GM12864 (cell line): Measurements from ENCODE around the gene PIK3R2.

Experiments
- DNase-seq: peaks from one replicate; pipeline ENCODE4 v3.0.0-alpha.2; 2011; ENCODE audit warnings: low read depth
- H3K4me3 ChIP-seq: 2 replicates; pipeline ENCODE4 v1.5.1; 2011; ENCODE audit warnings: mild to moderate bottlenecking, low read depth, low read length, control low read depth
- TF ChIP-seq, protein P1 (sequence below): IDR thresholded peaks from 2 replicates; pipeline ENCODE4 v1.5.1; 2011; ENCODE audit warnings: low read depth, mild to moderate bottlenecking, moderate library complexity, low read length, control low read depth, inconsistent platforms; ENCODE audit errors: missing control alignments

The PIK3R2 gene

DNA sequence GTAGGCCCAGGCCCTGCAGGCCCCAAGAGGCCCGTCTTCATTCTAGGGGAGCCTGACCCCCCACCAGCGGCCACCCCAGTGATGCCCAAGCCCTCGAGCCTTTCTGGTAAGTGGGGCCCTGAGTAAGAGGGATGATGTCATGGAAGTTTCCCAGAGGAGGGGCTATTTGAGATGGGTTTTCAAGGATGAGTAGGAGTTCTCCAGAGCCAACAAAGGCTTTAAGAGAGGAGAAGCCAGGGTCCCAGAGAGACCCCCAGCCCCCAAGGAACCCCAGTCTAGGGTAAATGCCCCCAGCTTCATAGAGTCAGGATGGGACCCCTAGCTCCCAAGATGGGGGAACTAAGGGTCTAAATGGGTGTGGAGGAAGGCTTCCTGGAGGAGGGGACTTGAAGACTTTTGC lies 9.1 kb upstream of the PIK3R2 start:
- DNase-seq: no peak
- TF ChIP-seq, protein P1, sequence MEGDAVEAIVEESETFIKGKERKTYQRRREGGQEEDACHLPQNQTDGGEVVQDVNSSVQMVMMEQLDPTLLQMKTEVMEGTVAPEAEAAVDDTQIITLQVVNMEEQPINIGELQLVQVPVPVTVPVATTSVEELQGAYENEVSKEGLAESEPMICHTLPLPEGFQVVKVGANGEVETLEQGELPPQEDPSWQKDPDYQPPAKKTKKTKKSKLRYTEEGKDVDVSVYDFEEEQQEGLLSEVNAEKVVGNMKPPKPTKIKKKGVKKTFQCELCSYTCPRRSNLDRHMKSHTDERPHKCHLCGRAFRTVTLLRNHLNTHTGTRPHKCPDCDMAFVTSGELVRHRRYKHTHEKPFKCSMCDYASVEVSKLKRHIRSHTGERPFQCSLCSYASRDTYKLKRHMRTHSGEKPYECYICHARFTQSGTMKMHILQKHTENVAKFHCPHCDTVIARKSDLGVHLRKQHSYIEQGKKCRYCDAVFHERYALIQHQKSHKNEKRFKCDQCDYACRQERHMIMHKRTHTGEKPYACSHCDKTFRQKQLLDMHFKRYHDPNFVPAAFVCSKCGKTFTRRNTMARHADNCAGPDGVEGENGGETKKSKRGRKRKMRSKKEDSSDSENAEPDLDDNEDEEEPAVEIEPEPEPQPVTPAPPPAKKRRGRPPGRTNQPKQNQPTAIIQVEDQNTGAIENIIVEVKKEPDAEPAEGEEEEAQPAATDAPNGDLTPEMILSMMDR: no peak
- H3K4me3 ChIP-seq: no peak overlapping the region

DNA sequence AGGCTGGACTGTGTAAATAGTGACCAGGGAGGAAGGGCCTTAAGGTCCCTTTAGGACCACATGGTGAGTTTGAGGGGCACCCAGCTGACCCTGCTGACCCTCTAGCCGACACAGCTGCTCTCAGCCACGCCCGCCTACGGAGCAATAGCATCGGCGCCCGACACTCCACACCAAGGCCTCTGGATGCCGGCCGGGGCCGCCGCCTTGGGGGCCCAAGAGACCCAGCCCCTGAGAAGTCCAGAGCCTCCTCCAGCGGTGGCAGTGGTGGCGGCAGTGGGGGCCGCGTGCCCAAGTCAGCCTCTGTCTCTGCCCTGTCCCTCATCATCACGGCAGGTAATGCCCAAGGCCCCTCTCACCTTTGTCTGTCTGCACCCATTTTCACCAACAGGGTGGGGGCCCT lies 8.6 kb upstream of the PIK3R2 start:
- TF ChIP-seq, protein P1: no peak
- H3K4me3 ChIP-seq: no peak overlapping the region
- no peak for DNase-seq

DNA sequence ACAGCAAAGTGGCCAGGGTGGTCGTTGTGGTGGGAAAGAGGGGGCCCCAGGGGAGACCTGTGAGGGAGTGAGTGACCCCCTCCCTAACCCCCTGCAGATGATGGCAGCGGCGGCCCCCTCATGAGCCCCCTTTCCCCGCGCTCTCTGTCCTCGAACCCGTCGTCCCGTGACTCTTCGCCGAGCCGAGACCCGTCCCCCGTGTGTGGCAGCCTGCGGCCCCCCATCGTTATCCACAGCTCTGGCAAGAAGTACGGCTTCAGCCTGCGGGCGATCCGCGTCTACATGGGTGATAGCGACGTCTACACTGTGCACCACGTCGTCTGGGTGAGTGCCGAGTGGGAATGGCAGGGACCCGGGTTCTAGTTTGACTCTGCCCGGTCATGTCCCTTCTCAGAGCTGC lies 8.1 kb upstream of the PIK3R2 start:
- DNase-seq: no peak
- TF ChIP-seq, protein P1: no peak
- H3K4me3 ChIP-seq: no peak overlapping the region

DNA sequence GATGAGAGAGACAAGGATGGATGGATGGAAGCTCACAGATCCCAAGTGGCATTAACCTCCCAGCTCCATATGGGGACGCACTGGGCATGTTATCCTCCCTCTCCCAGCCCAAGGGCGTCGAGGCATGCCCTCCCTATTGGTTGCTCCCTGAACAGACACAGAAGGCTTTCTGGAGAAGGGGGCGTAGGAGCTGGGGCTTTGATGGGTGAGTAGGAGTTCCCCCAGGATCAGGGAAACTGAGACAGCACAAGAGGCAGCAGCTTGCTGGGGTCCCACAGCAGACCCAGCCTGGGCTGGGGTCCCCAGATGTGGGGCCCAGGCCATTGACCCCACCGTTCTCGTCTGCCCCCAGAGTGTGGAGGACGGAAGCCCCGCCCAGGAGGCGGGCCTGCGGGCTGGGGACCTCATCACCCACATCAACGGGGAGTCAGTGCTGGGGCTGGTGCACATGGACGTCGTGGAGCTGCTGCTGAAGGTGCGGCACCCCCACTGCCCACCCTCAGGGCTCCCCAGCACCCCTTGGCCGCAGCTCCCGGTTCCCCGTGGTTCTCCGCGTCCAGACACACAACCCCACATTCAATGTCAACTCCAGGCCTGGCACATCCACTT lies 7.5 kb upstream of the PIK3R2 start:
- TF ChIP-seq, protein P1: no peak
- no peak overlapping the region for H3K4me3 ChIP-seq
- DNase-seq: no peak

DNA sequence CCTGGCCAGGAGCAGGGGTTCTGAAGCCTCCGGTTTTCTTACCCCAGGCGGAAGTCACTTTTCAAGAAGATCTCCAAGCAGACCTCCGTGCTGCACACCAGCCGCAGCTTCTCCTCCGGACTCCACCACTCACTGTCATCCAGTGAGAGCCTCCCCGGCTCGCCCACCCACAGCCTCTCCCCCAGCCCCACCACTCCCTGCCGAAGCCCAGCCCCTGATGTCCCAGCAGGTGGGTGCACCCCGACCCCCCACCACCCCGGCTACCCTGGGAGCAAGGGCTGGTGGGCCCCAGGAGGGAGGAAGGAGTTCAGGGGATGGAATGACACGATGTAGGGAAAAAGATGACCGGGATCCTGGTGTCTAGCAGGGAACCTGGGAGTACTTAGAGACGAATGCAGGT lies 5.6 kb upstream of the PIK3R2 start:
- TF ChIP-seq, protein P1: no peak
- no peak for DNase-seq
- H3K4me3 ChIP-seq: no peak overlapping the region

DNA sequence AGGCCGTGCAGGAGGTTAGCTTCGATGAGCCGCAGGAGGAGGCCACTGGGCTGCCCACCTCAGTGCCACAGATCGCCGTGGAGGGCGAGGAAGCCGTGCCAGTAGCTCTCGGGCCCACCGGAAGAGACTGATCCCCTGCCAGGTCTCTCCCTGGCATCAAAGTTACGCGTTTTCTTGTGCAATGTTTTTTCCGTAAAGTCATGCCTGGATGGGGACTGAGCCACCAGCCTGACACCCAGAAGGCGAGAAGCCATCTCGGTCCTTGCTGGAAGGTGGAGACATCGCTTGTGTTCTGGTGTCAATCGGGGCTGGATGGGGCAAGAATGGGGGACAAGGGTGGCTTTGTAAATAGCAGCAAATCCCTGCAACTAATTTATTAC lies 3.4 kb upstream of the PIK3R2 start:
- TF ChIP-seq, protein P1: no peak
- DNase-seq: no peak
- H3K4me3 ChIP-seq: no peak overlapping the region
